GM18526 (cell line): ENCODE data around the gene SLC12A5.

Experiments
- POLR2A ChIP-seq: IDR thresholded peaks from 3 replicates; pipeline ENCODE4 v1.6.1; 2011; ENCODE audit not compliant: insufficient read length; ENCODE audit errors: extremely low read depth

SLC12A5 gene

DNA sequence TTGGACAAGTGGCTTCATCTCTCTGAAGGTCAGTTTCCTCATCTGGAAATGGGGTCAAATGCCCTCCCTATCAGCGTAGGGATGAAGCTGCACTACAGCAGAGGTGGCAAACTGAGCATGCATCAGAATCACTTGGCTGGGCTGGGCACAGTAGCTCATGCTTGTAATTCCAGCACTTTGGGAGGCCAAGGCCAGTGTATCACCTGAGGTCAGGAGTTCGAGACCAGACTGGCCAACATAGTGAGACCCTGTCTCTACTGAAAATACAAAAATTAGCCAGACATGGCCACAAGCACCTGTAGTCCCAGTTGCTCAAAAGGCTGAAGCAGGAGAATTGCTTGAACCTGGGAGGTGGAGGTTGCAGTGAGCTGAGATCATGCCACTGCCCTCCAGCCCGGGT, 27.0 kb upstream of the SLC12A5 start:
- TF ChIP-seq POLR2A: no peak

DNA sequence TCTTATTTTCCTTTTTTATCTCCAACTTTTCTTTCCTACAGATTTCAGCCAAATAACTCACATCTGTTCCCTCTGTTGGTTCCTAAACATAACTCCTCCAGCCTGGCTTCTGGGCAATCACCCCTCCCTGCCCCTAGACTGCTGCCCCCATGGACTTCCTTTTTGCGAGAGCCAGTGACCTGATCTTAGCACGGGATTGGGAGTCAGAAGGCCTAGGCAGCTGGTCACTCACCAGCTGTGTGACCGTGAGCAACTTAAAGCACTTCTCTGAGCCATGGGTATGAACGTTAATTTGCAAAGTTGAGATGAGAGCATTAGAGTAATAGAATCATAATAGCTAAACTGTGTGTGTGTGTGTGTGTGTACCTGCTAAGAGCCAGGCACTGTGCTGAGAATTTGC, 24.8 kb upstream of the SLC12A5 start:
- TF ChIP-seq POLR2A: no peak

DNA sequence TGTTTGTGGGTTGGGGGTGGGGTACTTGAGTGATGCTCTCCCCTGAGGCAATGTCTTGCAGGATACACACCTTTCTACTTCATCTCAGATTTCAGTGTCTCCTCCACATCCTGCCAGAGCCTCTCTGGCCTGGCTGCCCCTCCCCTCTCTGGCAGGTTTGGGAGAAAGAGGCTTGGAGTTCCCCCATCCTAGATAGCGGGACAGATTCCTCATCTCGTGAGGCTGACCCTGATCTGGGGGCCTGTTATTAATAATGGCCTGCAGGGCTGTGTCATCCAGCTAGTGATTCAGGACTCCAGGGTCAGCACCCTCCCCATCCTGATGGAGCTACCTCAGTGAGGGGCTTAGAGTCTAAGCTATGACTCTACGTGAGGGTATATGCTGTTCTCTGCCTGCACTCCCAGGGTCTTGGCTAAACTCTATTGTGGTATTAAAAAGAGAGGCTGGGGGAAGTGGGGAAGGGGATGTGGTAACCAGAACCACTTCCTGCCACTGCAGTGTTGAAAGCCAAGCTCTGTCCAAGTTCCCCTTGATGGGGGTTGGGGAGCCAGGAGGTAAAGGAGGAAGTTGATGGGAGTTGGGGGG, 24.0 kb upstream of the SLC12A5 start:
- TF ChIP-seq POLR2A: no peak

DNA sequence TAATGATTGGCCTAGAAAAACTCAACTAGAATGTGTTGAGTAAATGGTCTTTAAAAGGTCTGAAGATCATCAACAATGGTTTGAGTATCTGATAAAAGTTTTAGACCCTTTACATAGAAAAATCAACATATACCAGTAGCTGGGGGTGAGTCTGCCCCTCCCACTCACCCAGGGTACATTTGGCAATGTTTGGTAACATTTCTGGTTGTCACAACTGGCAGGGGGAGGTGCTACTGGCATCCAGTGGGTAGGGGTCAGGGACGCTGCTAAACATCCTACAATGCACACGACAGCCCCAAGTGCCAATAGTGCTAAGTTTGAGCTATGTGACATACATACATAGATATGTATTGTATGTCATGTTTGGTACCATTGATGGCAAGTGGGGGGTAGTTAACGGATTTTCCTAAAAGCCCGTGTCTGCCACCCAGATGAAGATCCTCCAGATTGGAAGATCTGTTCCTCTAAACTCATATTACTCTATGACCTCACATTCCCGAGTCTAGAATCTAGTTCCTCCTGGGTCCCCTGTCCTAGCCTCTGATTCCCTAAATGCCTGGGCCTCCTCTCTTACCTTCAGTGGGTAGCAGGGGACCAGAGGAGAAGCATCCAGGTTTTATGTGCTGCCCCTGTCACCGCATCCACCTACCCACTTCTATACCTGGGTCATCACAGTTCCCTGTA, 22.9 kb upstream of the SLC12A5 start:
- no peak for TF ChIP-seq POLR2A

DNA sequence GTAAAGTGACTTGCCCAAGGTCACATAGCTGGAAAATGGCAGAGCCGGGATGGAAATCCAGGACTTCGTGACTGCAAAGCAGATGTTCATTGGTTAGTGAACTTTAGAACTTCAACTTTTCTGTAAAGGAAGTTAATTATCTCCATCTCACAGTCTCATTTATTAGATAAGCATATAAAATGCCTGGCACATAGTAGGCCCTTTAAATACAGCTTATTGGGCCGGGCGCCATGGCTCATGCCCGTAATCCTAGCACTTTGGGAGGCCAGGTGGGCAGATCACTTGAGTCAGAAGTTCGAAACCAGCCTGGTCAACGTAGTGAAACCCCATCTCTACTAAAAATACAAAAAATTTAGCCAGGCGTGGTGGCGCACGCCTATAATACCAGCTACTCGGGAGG, 22.1 kb upstream of the SLC12A5 start:
- TF ChIP-seq POLR2A: no peak

DNA sequence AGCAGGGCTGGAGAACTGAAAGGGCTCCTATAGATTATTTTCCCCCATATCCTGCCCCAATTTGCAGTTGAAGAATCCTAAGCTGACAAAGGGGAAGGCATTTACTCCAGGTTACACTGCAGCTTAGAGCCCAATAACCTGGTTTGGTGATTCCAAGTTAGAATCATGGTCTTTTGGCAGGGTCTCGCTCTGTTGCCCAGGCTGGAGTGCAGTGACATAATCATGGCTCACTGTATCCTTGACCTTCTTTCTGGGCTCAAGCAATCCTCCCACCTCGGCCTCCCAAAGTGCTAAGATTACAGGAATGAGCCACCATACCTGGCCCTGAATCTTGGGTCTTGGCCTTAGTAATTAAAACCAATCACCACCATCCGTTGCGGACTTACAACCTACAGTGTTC, 21.3 kb upstream of the SLC12A5 start:
- no peak for TF ChIP-seq POLR2A

DNA sequence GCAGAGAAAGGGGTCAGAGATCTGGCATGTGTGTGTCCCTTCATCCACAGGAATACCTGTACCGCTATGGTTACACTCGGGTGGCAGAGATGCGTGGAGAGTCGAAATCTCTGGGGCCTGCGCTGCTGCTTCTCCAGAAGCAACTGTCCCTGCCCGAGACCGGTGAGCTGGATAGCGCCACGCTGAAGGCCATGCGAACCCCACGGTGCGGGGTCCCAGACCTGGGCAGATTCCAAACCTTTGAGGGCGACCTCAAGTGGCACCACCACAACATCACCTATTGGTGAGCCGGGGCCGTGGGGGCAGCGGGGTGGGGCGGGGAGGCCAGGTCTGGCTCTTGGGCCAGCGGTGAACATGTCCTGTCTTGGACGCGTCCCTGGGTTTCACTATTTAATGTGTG, 19.2 kb upstream of the SLC12A5 start:
- TF ChIP-seq POLR2A: no peak

DNA sequence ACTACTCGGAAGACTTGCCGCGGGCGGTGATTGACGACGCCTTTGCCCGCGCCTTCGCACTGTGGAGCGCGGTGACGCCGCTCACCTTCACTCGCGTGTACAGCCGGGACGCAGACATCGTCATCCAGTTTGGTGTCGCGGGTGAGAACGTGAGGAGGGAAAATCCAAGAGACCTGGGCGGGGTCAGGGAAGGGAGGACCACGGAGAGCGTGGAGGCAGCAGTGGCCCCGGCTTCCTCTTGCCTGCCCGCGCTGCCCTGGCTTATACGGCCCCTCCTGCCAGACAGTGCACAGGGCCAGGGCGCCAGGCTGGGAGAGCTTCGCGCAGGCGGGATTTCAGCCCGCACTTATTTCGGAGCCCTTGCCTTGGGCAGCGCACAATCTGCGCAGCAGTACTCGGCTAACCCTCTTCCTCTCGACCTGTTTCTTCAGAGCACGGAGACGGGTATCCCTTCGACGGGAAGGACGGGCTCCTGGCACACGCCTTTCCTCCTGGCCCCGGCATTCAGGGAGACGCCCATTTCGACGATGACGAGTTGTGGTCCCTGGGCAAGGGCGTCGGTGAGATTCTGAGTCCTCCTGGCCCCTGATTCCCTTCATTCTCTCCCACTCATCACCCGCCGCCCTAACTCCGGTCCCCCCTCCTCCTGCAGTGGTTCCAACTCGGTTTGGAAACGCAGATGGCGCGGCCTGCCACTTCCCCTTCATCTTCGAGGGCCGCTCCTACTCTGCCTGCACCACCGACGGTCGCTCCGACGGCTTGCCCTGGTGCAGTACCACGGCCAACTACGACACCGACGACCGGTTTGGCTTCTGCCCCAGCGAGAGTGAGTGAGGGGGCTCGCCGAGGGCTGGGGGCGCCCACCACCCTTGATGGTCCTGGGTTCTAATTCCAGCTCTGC, 18.3 kb upstream of the SLC12A5 start:
- TF ChIP-seq POLR2A: no peak

- no peak for TF ChIP-seq POLR2A
These were observed 17.2 kb upstream of the SLC12A5 start for GRCh38 chr20:46011631-46012482.

DNA sequence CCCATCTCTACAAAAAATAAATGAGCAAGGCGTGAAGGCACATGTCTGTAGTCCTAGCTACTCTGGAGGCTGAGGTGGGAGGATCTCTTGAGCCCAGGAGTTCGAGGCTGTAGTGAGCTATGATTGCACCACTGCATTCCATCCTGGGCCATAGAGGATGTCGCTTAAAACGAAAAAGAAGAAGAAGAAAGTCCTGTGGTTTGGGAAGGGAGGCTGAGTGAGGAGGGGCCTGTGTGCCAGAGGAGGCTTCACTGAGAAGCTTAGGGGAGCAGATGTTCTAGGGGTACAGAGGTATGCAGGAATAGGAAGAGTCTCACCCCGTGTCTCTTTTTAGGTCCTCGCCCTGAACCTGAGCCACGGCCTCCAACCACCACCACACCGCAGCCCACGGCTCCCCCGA, 16.1 kb upstream of the SLC12A5 start:
- no peak for TF ChIP-seq POLR2A

DNA sequence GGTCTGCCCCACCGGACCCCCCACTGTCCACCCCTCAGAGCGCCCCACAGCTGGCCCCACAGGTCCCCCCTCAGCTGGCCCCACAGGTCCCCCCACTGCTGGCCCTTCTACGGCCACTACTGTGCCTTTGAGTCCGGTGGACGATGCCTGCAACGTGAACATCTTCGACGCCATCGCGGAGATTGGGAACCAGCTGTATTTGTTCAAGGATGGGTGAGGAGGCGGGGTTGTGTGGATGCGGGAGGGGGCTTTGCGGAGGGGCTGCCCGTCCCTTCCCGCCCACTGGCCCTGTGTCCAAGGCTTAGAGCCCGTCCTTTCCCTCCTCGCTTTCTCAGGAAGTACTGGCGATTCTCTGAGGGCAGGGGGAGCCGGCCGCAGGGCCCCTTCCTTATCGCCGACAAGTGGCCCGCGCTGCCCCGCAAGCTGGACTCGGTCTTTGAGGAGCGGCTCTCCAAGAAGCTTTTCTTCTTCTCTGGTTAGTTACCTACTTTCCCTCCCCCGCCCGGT, 15.6 kb upstream of the SLC12A5 start:
- no peak for TF ChIP-seq POLR2A

GRCh38 chr20:46013829-46014516, 15.0 kb upstream of the SLC12A5 start:
- TF ChIP-seq POLR2A: no peak

GRCh38 chr20:46014517-46015396, 14.3 kb upstream of the SLC12A5 start:
- TF ChIP-seq POLR2A: no peak
